ENCODE results near the gene JAZF1.

JAZF1 gene

GRCh38 chr7:28052933-28053332 lies 127.7 kb downstream of the JAZF1 start:
- TF ChIP-seq CTCF (conservative IDR thresholded peaks at IDR 0.05; ENCODE audit: low read depth, low read length): no peak
- Histone ChIP-seq H3K9ac (no peak overlapping the region), H3K27ac (no peak overlapping the region), H3K4me1 (ENCODE audit: low read depth, poor library complexity, severe bottlenecking) (peaks cover 8% of the 10 kb centered on the region), H3K4me2 (no peak overlapping the region), H3K27me3 (ENCODE audit: insufficient read depth, low read depth) (no peaks in the 10 kb centered on the region), H4K20me1 (ENCODE audit: insufficient read depth) (no peaks in the 10 kb centered on the region), H3K4me3 (IDR thresholded peaks at IDR 0.05; ENCODE audit: insufficient read depth, low read depth, low read length) (no peak overlapping the region), H2AFZ (ENCODE audit: low read depth) (no peak overlapping the region), H3K36me3 (ENCODE audit: insufficient read depth) (no peaks in the 10 kb centered on the region), H3K79me2 (ENCODE audit: insufficient read depth, low read depth) (no peaks in the 10 kb centered on the region)

- no peak for TF ChIP-seq CTCF (conservative IDR thresholded peaks at IDR 0.05; ENCODE audit: low read depth, low read length)
These were observed 131.9 kb downstream of the JAZF1 start for GRCh38 chr7:28048694-28049093.

GRCh38 chr7:28046035-28046434 lies 134.6 kb downstream of the JAZF1 start:
- no peak overlapping the region for H3K4me2 ChIP-seq
- no peaks in the 10 kb centered on the region for H3K4me1 ChIP-seq (ENCODE audit: low read depth, poor library complexity, severe bottlenecking)
- no peaks in the 10 kb centered on the region for H3K36me3 ChIP-seq (ENCODE audit: insufficient read depth)
- no peak overlapping the region for H2AFZ ChIP-seq (ENCODE audit: low read depth)
- no peak overlapping the region for H3K4me3 ChIP-seq (IDR thresholded peaks at IDR 0.05; ENCODE audit: insufficient read depth, low read depth, low read length)
- H3K27ac ChIP-seq: no peak overlapping the region
- TF ChIP-seq CTCF (conservative IDR thresholded peaks at IDR 0.05; ENCODE audit: low read depth, low read length): no peak
- no peaks in the 10 kb centered on the region for H4K20me1 ChIP-seq (ENCODE audit: insufficient read depth)
- H3K9ac ChIP-seq: no peak overlapping the region
- H3K79me2 ChIP-seq (ENCODE audit: insufficient read depth, low read depth): no peaks in the 10 kb centered on the region
- no peaks in the 10 kb centered on the region for H3K27me3 ChIP-seq (ENCODE audit: insufficient read depth, low read depth)

More at GRCh38 chr7:28048694-28049093, 131.9 kb downstream of the JAZF1 start:
- Histone ChIP-seq H3K79me2 (ENCODE audit: insufficient read depth, low read depth) (no peaks in the 10 kb centered on the region), H3K9ac (no peak overlapping the region), H3K27me3 (ENCODE audit: insufficient read depth, low read depth) (no peaks in the 10 kb centered on the region), H3K4me1 (ENCODE audit: low read depth, poor library complexity, severe bottlenecking) (peaks cover 8% of the 10 kb centered on the region), H3K4me2 (no peak overlapping the region), H3K27ac (no peak overlapping the region), H2AFZ (ENCODE audit: low read depth) (no peak overlapping the region), H3K36me3 (ENCODE audit: insufficient read depth) (no peaks in the 10 kb centered on the region), H3K4me3 (IDR thresholded peaks at IDR 0.05; ENCODE audit: insufficient read depth, low read depth, low read length) (no peak overlapping the region), H4K20me1 (ENCODE audit: insufficient read depth) (no peaks in the 10 kb centered on the region)

GRCh38 chr7:28045592-28045991 lies 135.0 kb downstream of the JAZF1 start:
- no peaks in the 10 kb centered on the region for H3K36me3 ChIP-seq (ENCODE audit: insufficient read depth)
- H3K4me2 ChIP-seq: no peak overlapping the region
- H3K4me1 ChIP-seq (ENCODE audit: low read depth, poor library complexity, severe bottlenecking): no peaks in the 10 kb centered on the region
- TF ChIP-seq CTCF (conservative IDR thresholded peaks at IDR 0.05; ENCODE audit: low read depth, low read length): no peak
- no peak overlapping the region for H3K9ac ChIP-seq
- no peak overlapping the region for H3K4me3 ChIP-seq (IDR thresholded peaks at IDR 0.05; ENCODE audit: insufficient read depth, low read depth, low read length)
- H3K79me2 ChIP-seq (ENCODE audit: insufficient read depth, low read depth): no peaks in the 10 kb centered on the region
- no peak overlapping the region for H3K27ac ChIP-seq
- H2AFZ ChIP-seq (ENCODE audit: low read depth): no peak overlapping the region
- no peaks in the 10 kb centered on the region for H3K27me3 ChIP-seq (ENCODE audit: insufficient read depth, low read depth)
- H4K20me1 ChIP-seq (ENCODE audit: insufficient read depth): no peaks in the 10 kb centered on the region
